Gastrocnemius medialis (tissue), 4 donors: ENCODE results near the gene ADIPOR1.

Experiments
- POLR2A ChIP-seq, 2 donors: fragments of 450-650 bp; IDR thresholded peaks; one replicate each; pipeline ENCODE4 v1.6.1; 2017; ENCODE audit warnings: antibody characterized with exemption in 2 of 2, mild to moderate bottlenecking in 2 of 2, moderate library complexity in 2 of 2
- TF ChIP-seq, protein P1 (sequence below), 5 experiments: fragments of 450-650 bp in 3 of 5; fragments of 200-600 bp in 2 of 5; sonication (generic) in 2 of 5; IDR thresholded peaks in 4 of 5; conservative IDR thresholded peaks in 1 of 5; 1 replicate in 4 of 5; 2 replicates in 1 of 5; pipeline ENCODE4 v1.5.1; 2016 to 2019; ENCODE audit warnings: antibody characterized with exemption in 5 of 5, mild to moderate bottlenecking in 3 of 5, moderate library complexity in 3 of 5

GRCh38 chr1:202981939-202982338 lies 23.8 kb upstream of the ADIPOR1 start:
- no peak for TF ChIP-seq POLR2A (IDR thresholded peaks at IDR 0.05)
- TF ChIP-seq, protein P1, sequence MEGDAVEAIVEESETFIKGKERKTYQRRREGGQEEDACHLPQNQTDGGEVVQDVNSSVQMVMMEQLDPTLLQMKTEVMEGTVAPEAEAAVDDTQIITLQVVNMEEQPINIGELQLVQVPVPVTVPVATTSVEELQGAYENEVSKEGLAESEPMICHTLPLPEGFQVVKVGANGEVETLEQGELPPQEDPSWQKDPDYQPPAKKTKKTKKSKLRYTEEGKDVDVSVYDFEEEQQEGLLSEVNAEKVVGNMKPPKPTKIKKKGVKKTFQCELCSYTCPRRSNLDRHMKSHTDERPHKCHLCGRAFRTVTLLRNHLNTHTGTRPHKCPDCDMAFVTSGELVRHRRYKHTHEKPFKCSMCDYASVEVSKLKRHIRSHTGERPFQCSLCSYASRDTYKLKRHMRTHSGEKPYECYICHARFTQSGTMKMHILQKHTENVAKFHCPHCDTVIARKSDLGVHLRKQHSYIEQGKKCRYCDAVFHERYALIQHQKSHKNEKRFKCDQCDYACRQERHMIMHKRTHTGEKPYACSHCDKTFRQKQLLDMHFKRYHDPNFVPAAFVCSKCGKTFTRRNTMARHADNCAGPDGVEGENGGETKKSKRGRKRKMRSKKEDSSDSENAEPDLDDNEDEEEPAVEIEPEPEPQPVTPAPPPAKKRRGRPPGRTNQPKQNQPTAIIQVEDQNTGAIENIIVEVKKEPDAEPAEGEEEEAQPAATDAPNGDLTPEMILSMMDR (IDR thresholded peaks at IDR 0.05 in 4 of 5, conservative IDR thresholded peaks at IDR 0.05 in 1 of 5) = no peak
